ENCODE data around the gene MGAT3. TPM values are rescaled to one million over a fixed set of nuclear protein-coding genes. Genes with fewer than 3 reads are reported as not detected.

MGAT3 gene
- total and polyA plus RNA-seq, 9 of the 15 experiments (the other 6 are each of a cell fraction or from before 2014, with no cell fraction given): 0.10 to 11.5 (median 4.6) TPM

- Histone ChIP-seq H3K4me1 (replicated peaks in 1 of 2; ENCODE audit: control insufficient read depth in 2 of 2, insufficient read depth in 2 of 2, low read length in 2 of 2) (peaks cover 37 to 49% of the 10 kb centered on the region in 2 experiments), H3K4me3 (no peak overlapping the region), H3K9me1 (ENCODE audit: control insufficient read depth, insufficient read depth, low read length) (no peaks in the 10 kb centered on the region), H4K20me1 (replicated peaks; ENCODE audit: control insufficient read depth, insufficient read depth, low read length) (no peaks in the 10 kb centered on the region), H3K79me2 (ENCODE audit: control insufficient read depth, insufficient read depth, low read length) (peaks cover 26% of the 10 kb centered on the region; the same call in 2 of the 3 replicates), H3K27ac (ENCODE audit: extremely low read depth, low read depth, low read length) (no peak overlapping the region; the same call in 2 of the 3 replicates), H3K36me3 (ENCODE audit: control insufficient read depth, insufficient read depth, low read length) (peaks cover 10% of the 10 kb centered on the region; the same call in 1 of the 3 replicates), H3K4me2 (ENCODE audit: insufficient read depth, low read length) (peak overlapping the region; percentile 73), H3K27me3 (ENCODE audit: control insufficient read depth in 2 of 2, insufficient read depth in 2 of 2, low read length in 2 of 2) (no peaks in the 10 kb centered on the region), H3K9ac (ENCODE audit: insufficient read depth in 1 of 2, low read depth in 2 of 2, low read length in 2 of 2) (peak overlapping the region; percentile 19 to 75; a peak in 2 of 4 replicates), H3K9me3 (replicated peaks; ENCODE audit: control insufficient read depth, insufficient read depth, low read depth, low read length) (no peaks in the 10 kb centered on the region), H2AFZ (ENCODE audit: low read depth, low read length) (peak overlapping the region; percentile 82)
- ATAC-seq: peak; percentile 95
- 9% methylated on average over 10 of the region's 13 CpGs for WGBS (ENCODE audit: insufficient coverage, low coverage, missing lambda C conversion rate)
- intact Hi-C loops (cut with micrococcal nuclease): no loop called here
- BruUV-seq (replicated peaks): no TSS peak
- peak; percentile 98 for FAIRE-seq
- in situ Hi-C loops (cut with MboI): no loop called here
- POLR2A ChIA-PET: interaction anchor here (0.6 to 1.8 kb wide), 9 partner anchors 11 to 1928 kb away, joined by 3 to 12 read pairs (median 3); partner anchors contain the start of genes ATF4, MIEF1 and RPL3
- CTCF ChIA-PET (ENCODE audit: low intra/inter-chr PET ratio): no interaction called here
- DNase-seq (ENCODE audit: extremely low read depth in 1 of 4, low spot score in 3 of 4): peak; percentile 82 to 90 (median 84)
- TF ChIP-seq ZNF586 (CRISPR knock-in tag; conservative IDR thresholded peaks at IDR 0.05): no peak
- no peak for TF ChIP-seq MAFG (tag; conservative IDR thresholded peaks at IDR 0.05)
- TF ChIP-seq CUX1 (CRISPR knock-in tag; IDR thresholded peaks at IDR 0.05): no peak
- TF ChIP-seq ZNF311 (CRISPR knock-in tag; IDR thresholded peaks at IDR 0.05): no peak
- TF ChIP-seq CHCHD3 (CRISPR knock-in tag; IDR thresholded peaks at IDR 0.05): no peak
- no peak for TF ChIP-seq ZNF12 (CRISPR knock-in tag; IDR thresholded peaks at IDR 0.05)
- TF ChIP-seq CBFA2T2 (conservative IDR thresholded peaks at IDR 0.05): peak; percentile 68
- no peak for TF ChIP-seq SNRNP70 (optimal IDR thresholded peaks at IDR 0.05; ENCODE audit: low read depth, low read length)
- no peak for TF ChIP-seq TCFL5 (CRISPR knock-in tag; conservative IDR thresholded peaks at IDR 0.05)
- TF ChIP-seq RAD51 (IDR thresholded peaks at IDR 0.05; ENCODE audit: borderline replicate concordance, low read depth): peak; percentile 94
- no peak for TF ChIP-seq SLC30A9 (CRISPR knock-in tag; IDR thresholded peaks at IDR 0.05)
- no peak for TF ChIP-seq KAT8 (IDR thresholded peaks at IDR 0.05; ENCODE audit: low read depth)
- TF ChIP-seq ZNF436 (CRISPR knock-in tag; IDR thresholded peaks at IDR 0.05): no peak
- TF ChIP-seq KLF6 (CRISPR knock-in tag; IDR thresholded peaks at IDR 0.05; ENCODE audit: borderline replicate concordance): no peak
- TF ChIP-seq SREBF1 (IDR thresholded peaks at IDR 0.05; ENCODE audit: borderline replicate concordance, low read depth, low read length): no peak
- no peak for TF ChIP-seq THAP7 (CRISPR knock-in tag; IDR thresholded peaks at IDR 0.05)
- no peak for TF ChIP-seq ILK (tag; IDR thresholded peaks at IDR 0.05; ENCODE audit: borderline replicate concordance, low read depth)
- TF ChIP-seq HMGN3 (IDR thresholded peaks at IDR 0.05; ENCODE audit: borderline replicate concordance, extremely low read depth, insufficient read length, low read depth, low read length): no peak
Observed at GRCh38 chr22:39490135-39490798, 33.5 kb downstream of the MGAT3 start.
